K562 (cell line): ENCODE data around the gene HAP1. TPM values are rescaled to one million over a fixed set of nuclear protein-coding genes. Genes with fewer than 3 reads are reported as not detected.

Experiments used
- BRD4 ChIP-seq: fragments of 200-600 bp; sonication (generic); IDR thresholded peaks from 2 replicates; pipeline ENCODE4 v1.6.1; 2017; ENCODE audit warnings: inconsistent platforms
- E2F3 ChIP-seq: fragments of 250-450 bp; sonication (Bioruptor Pico); IDR thresholded peaks from 2 replicates; pipeline ENCODE4 v1.4.0; 2020; ENCODE audit warnings: mild to moderate bottlenecking
- GTF2E2 ChIP-seq: fragments of 200-800 bp; sonication (Bioruptor generic); IDR thresholded peaks from 2 replicates; pipeline ENCODE4 v1.6.1; 2016; ENCODE audit warnings: missing genetic modification characterization, missing compliant biosample characterization
- HDGF ChIP-seq: fragments of 450-650 bp; IDR thresholded peaks from 2 replicates; pipeline ENCODE4 v1.6.1; 2016
- HLTF ChIP-seq: fragments of 450-650 bp; IDR thresholded peaks from 2 replicates; pipeline ENCODE4 v1.6.1; 2016
- KLF13 ChIP-seq: fragments of 450-650 bp; IDR thresholded peaks from 2 replicates; pipeline ENCODE4 v1.6.1; 2016; ENCODE audit warnings: missing genetic modification characterization, low read depth, mild to moderate bottlenecking, missing compliant biosample characterization, moderate library complexity, borderline replicate concordance
- NFRKB ChIP-seq: fragments of 450-650 bp; IDR thresholded peaks from 2 replicates; pipeline ENCODE4 v1.6.1; 2016; ENCODE audit warnings: low read depth
- NONO ChIP-seq, 2 experiments: fragments of 200-400 bp in 1 of 2; fragments of 450-650 bp in 1 of 2; formaldehyde crosslinking in 1 of 2; IDR thresholded peaks; 2 replicates each; pipeline ENCODE4 v1.6.1; 2017; ENCODE audit warnings: low read depth in 2 of 2, mild to moderate bottlenecking in 2 of 2, moderate library complexity in 2 of 2, low read length in 1 of 2
- NR4A1 ChIP-seq, 2 experiments: fragments of 250-450 bp in 1 of 2; fragments of 450-650 bp in 1 of 2; sonication (Bioruptor Pico) in 1 of 2; IDR thresholded peaks; 2 replicates each; pipeline versions ENCODE4 v1.4.0 to v1.6.1; 2016 to 2020; ENCODE audit warnings: mild to moderate bottlenecking in 2 of 2, missing compliant biosample characterization in 1 of 2, missing genetic modification characterization in 1 of 2, moderate library complexity in 1 of 2
- SMAD3 ChIP-seq: fragments of 450-650 bp; formaldehyde crosslinking; conservative IDR thresholded peaks from 2 replicates; pipeline ENCODE4 v1.4.0; 2020; ENCODE audit warnings: mild to moderate bottlenecking
- STAG1 ChIP-seq: sonication (generic); formaldehyde crosslinking; IDR thresholded peaks from 2 replicates; pipeline ENCODE4 v1.5.0; 2020; ENCODE audit warnings: missing genetic modification reagents, borderline replicate concordance
- TARDBP ChIP-seq: fragments of 450-650 bp; IDR thresholded peaks from 2 replicates; pipeline ENCODE4 v1.6.1; 2016
- TBP ChIP-seq: optimal IDR thresholded peaks from 2 replicates; pipeline ENCODE3; 2011; ENCODE audit warnings: low read depth, low read length, improper control_type of control experiment
- ZBTB17 ChIP-seq: fragments of 450-650 bp; formaldehyde crosslinking; IDR thresholded peaks from 2 replicates; pipeline ENCODE4 v1.4.0; 2020; ENCODE audit warnings: mild to moderate bottlenecking
- ZNF165 ChIP-seq: fragments of 250-450 bp; sonication (Bioruptor Pico); IDR thresholded peaks from 2 replicates; pipeline ENCODE4 v1.4.0; 2020; ENCODE audit warnings: borderline replicate concordance
- ZNF253 ChIP-seq: fragments of 250-450 bp; sonication (Bioruptor Pico); conservative IDR thresholded peaks from 2 replicates; pipeline ENCODE4 v1.6.1; 2021; ENCODE audit warnings: mild to moderate bottlenecking
- ZNF668 ChIP-seq: fragments of 250-450 bp; sonication (Bioruptor Pico); IDR thresholded peaks from 2 replicates; pipeline ENCODE4 v1.8.0; 2022; ENCODE audit warnings: mild to moderate bottlenecking, inconsistent platforms
- ZNF79 ChIP-seq: fragments of 250-450 bp; sonication (Bioruptor Pico); IDR thresholded peaks from 2 replicates; pipeline ENCODE4 v1.4.0; 2020; ENCODE audit warnings: low read depth, mild to moderate bottlenecking, moderate library complexity
- polyA plus RNA-seq, 8 experiments: library from polyadenylated mRNA; depleted of rRNA in 4 of 8; stranded (reverse) in 5 of 8; unstranded in 3 of 8; fragments of >200 nt; fragmentation: Nextera tagmentation in 2 of 8; fragmentation: Illumina TruSeq in 1 of 8; extraction: Ambion mirVana in 2 of 8; extraction: Trizol in 1 of 8; gene quantifications; 2 replicates each; pipeline versions ENCODE4 v1.2.1 to v1.2.3, GENCODE V29; 2011 to 2014; ENCODE audit warnings: inconsistent platforms in 1 of 8, missing spikeins in 1 of 8
- total RNA-seq, 7 experiments: library from RNA; depleted of rRNA in 6 of 7; stranded (reverse); fragments of >200 nt in 6 of 7; fragmentation: Illumina TruSeq in 2 of 7; extraction: Trizol in 2 of 7; gene quantifications; 2 replicates each; pipeline versions ENCODE4 v1.2.1 to v1.2.3, GENCODE V29; 2011 to 2021; ENCODE audit warnings: low replicate concordance in 1 of 7
- TF ChIP-seq, protein P1 (sequence below): fragments of 450-650 bp; conservative IDR thresholded peaks from 2 replicates; pipeline ENCODE4 v1.6.1; 2016; ENCODE audit warnings: missing genetic modification characterization, low read depth, mild to moderate bottlenecking, missing compliant biosample characterization, moderate library complexity
- TF ChIP-seq, protein P2 (sequence below): fragments of 450-650 bp; formaldehyde crosslinking; IDR thresholded peaks from 2 replicates; pipeline ENCODE4 v1.4.0; 2020; ENCODE audit warnings: mild to moderate bottlenecking, moderate library complexity
- TF ChIP-seq, protein P3 (sequence below): fragments of 450-650 bp; IDR thresholded peaks from 2 replicates; pipeline ENCODE4 v1.7.1; 2018; ENCODE audit warnings: mild to moderate bottlenecking, low read depth; ENCODE audit not compliant: partially characterized antibody
- TF ChIP-seq, protein P4 (sequence below): sonication (generic); formaldehyde crosslinking; IDR thresholded peaks from 2 replicates; pipeline ENCODE4 v1.8.1; 2023; ENCODE audit warnings: mild to moderate bottlenecking, missing genetic modification reagents

HAP1 gene
- total and polyA plus RNA-seq, 9 of the 15 experiments (the other 6 are each of a cell fraction or from before 2014, with no cell fraction given) = under 0.01 to 0.09 (median 0.04) TPM; not detected in 6

DNA sequence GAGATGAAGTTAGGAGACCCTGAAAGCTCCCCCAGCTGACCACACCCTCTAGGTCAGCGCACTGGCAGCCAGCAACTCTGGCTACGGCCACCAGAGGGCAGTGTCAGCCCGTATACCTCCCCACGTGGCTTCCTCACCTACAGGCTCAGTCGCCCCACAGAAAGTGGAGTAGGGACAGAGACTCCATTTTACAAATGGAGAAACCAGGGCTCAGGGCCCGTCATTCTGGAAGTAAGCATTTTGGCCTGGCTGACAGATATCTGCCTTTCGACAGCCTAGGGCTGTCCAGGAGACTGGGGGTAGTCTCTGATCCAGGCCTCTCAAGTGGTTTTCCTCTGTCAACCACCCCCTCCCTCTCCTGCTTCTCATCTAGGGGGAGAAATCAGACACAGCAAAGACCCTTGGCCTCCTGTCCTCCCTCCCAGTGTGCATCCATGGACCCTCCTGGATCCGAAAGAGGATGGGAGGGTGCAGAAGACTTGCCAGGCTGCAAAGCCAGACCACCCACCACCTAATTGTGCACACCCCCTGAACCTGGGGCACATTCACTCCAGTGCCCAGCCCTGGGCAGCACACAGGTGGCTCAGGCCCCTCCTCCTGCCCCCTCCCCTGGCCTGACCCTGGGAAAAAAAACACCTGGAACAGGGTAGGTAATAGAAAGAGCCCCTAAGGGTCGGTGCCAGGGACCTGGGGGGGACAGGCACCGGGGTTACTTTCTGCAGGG is 3.8 kb upstream of the HAP1 start (continued):
- TF ChIP-seq, protein P1, sequence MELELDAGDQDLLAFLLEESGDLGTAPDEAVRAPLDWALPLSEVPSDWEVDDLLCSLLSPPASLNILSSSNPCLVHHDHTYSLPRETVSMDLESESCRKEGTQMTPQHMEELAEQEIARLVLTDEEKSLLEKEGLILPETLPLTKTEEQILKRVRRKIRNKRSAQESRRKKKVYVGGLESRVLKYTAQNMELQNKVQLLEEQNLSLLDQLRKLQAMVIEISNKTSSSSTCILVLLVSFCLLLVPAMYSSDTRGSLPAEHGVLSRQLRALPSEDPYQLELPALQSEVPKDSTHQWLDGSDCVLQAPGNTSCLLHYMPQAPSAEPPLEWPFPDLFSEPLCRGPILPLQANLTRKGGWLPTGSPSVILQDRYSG (tag) = peak; percentile 85
- TF ChIP-seq SMAD3 (CRISPR knock-in tag) (peak; percentile 83), GTF2E2 (tag) (no peak), ZNF79 (peak; percentile 38; the same call in 1 of the 2 replicates), ZBTB17 (CRISPR knock-in tag) (peak; percentile 71), HDGF (no peak), E2F3 (peak; percentile 67; the same call in 1 of the 2 replicates), ZNF253 (CRISPR knock-in tag) (no peak), BRD4 (no peak), TARDBP (peak; percentile 75; the same call in 1 of the 2 replicates), NR4A1 (CRISPR knock-in tag; IDR thresholded peaks at IDR 0.05) (no peak), NR4A1 (tag; IDR thresholded peaks at IDR 0.05) (peak; percentile 92), ZNF165 (CRISPR knock-in tag) (no peak), TBP (peak; percentile 42), ZNF668 (CRISPR knock-in tag) (peak; percentile 41; the same call in 1 of the 2 replicates), HLTF (no peak), NONO (IDR thresholded peaks at IDR 0.05; ENCODE audit: low read depth in 2 of 2, low read length in 1 of 2) (no peak), KLF13 (peak; percentile 61; the same call in 1 of the 2 replicates), STAG1 (peak; percentile 89), NFRKB (peak; percentile 85)
- TF ChIP-seq, protein P2, sequence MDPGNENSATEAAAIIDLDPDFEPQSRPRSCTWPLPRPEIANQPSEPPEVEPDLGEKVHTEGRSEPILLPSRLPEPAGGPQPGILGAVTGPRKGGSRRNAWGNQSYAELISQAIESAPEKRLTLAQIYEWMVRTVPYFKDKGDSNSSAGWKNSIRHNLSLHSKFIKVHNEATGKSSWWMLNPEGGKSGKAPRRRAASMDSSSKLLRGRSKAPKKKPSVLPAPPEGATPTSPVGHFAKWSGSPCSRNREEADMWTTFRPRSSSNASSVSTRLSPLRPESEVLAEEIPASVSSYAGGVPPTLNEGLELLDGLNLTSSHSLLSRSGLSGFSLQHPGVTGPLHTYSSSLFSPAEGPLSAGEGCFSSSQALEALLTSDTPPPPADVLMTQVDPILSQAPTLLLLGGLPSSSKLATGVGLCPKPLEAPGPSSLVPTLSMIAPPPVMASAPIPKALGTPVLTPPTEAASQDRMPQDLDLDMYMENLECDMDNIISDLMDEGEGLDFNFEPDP (CRISPR knock-in tag) = no peak
- TF ChIP-seq, protein P3, sequence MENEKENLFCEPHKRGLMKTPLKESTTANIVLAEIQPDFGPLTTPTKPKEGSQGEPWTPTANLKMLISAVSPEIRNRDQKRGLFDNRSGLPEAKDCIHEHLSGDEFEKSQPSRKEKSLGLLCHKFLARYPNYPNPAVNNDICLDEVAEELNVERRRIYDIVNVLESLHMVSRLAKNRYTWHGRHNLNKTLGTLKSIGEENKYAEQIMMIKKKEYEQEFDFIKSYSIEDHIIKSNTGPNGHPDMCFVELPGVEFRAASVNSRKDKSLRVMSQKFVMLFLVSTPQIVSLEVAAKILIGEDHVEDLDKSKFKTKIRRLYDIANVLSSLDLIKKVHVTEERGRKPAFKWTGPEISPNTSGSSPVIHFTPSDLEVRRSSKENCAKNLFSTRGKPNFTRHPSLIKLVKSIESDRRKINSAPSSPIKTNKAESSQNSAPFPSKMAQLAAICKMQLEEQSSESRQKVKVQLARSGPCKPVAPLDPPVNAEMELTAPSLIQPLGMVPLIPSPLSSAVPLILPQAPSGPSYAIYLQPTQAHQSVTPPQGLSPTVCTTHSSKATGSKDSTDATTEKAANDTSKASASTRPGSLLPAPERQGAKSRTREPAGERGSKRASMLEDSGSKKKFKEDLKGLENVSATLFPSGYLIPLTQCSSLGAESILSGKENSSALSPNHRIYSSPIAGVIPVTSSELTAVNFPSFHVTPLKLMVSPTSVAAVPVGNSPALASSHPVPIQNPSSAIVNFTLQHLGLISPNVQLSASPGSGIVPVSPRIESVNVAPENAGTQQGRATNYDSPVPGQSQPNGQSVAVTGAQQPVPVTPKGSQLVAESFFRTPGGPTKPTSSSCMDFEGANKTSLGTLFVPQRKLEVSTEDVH = no peak
- TF ChIP-seq, protein P4, sequence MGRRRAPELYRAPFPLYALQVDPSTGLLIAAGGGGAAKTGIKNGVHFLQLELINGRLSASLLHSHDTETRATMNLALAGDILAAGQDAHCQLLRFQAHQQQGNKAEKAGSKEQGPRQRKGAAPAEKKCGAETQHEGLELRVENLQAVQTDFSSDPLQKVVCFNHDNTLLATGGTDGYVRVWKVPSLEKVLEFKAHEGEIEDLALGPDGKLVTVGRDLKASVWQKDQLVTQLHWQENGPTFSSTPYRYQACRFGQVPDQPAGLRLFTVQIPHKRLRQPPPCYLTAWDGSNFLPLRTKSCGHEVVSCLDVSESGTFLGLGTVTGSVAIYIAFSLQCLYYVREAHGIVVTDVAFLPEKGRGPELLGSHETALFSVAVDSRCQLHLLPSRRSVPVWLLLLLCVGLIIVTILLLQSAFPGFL (CRISPR knock-in tag) = no peak
